ENCODE measurements around the gene XYLT1.

XYLT1 gene

GRCh38 chr16:17104654-17105053 is 366.1 kb downstream of the XYLT1 start:
- no peak overlapping the region for H3K27ac ChIP-seq
- TF ChIP-seq, protein P1, sequence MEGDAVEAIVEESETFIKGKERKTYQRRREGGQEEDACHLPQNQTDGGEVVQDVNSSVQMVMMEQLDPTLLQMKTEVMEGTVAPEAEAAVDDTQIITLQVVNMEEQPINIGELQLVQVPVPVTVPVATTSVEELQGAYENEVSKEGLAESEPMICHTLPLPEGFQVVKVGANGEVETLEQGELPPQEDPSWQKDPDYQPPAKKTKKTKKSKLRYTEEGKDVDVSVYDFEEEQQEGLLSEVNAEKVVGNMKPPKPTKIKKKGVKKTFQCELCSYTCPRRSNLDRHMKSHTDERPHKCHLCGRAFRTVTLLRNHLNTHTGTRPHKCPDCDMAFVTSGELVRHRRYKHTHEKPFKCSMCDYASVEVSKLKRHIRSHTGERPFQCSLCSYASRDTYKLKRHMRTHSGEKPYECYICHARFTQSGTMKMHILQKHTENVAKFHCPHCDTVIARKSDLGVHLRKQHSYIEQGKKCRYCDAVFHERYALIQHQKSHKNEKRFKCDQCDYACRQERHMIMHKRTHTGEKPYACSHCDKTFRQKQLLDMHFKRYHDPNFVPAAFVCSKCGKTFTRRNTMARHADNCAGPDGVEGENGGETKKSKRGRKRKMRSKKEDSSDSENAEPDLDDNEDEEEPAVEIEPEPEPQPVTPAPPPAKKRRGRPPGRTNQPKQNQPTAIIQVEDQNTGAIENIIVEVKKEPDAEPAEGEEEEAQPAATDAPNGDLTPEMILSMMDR (conservative IDR thresholded peaks at IDR 0.05; ENCODE audit: low read depth): no peak
- DNase-seq (ENCODE audit: low spot score): no peak
- POLR2A ChIA-PET (ENCODE audit: low non-redundant PET): no interaction called here
- CTCF ChIA-PET: no interaction called here

DNA sequence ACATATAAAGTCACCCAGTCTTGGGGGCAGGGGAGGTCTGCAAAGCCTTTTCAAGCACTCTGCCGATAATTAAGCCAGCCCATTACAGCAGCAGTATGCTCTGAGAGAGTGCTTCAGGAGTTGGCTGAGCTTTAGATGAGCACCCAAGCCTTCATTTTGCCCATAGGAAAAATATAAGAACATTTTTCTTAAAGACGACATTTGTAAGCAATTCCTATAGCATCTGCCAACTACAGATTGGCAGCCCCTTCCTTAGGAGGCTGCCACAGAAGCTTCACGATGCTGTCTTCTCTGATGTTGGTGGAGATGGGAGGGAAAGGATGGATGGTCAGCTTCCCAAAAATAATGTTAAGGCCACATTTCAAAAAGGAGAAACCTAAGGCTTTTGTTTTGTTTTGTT is 367.5 kb downstream of the XYLT1 start:
- no peak overlapping the region for H3K27ac ChIP-seq
- CTCF ChIA-PET: no interaction called here
- DNase-seq (ENCODE audit: low spot score): no peak
- POLR2A ChIA-PET (ENCODE audit: low non-redundant PET): no interaction called here
- TF ChIP-seq, protein P1 (conservative IDR thresholded peaks at IDR 0.05; ENCODE audit: low read depth): no peak

DNA sequence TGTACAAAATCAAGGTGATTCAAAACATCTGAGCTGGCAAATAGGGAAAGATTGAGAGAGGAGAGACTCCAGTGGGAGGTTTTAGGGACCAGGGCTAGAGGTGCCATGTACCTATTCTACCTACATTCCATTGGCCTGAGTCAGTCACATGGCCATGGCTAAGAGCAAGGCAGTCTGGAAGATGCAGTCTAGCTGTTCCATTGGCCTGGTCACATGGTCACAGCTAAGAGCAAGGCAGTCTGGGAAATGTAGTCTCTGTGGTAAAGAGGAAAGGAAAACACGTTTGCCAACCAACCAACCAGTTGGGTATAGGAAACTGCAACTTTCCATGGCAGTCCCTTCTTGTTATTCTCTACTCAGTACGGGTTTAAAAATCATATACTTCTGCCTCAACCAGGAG is 369.1 kb downstream of the XYLT1 start:
- H3K27ac ChIP-seq: no peak overlapping the region
- POLR2A ChIA-PET (ENCODE audit: low non-redundant PET): no interaction called here
- no peak for DNase-seq (ENCODE audit: low spot score)
- CTCF ChIA-PET: no interaction called here
- TF ChIP-seq, protein P1 (conservative IDR thresholded peaks at IDR 0.05; ENCODE audit: low read depth): no peak

DNA sequence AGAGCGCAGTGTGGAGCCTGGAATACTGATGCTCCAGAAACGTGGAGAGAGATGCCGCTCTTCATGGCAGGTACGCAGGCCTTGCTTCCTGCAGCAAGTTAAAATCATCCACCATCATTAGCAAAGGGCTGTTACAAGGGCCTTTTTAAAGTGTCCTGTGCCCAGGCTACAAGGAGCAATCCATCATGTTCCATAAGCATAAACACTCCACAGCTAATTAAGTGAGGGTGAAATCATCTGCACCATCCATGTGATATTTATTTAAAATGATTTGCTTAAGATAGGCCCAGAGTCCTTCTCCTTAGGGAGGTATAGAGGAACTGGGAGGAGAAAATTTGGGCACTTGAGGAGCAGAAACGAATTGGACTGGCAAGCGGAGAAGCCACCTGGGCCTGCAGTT is 372.1 kb downstream of the XYLT1 start:
- no peak overlapping the region for H3K27ac ChIP-seq
- CTCF ChIA-PET: no interaction called here
- TF ChIP-seq, protein P1 (conservative IDR thresholded peaks at IDR 0.05; ENCODE audit: low read depth): no peak
- POLR2A ChIA-PET (ENCODE audit: low non-redundant PET): no interaction called here
- no peak for DNase-seq (ENCODE audit: low spot score)

DNA sequence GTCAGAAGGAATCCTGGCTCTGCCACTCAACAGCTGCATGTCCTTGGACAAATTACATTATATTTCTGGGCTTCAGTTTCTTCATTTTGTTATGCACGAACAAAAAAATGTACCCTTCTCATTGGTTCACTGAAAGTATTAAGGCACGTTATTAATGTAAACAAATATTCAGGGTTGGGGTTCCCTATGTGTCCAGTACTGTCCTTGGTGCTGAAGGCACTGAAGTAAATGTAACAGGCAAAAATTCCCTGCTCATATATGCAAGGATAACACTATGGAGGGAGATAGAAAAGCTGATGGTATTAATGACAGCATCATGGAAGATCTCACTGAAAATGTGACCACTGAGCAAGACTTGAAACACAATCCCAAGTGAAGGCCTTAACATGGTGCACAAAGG is 386.6 kb downstream of the XYLT1 start:
- TF ChIP-seq, protein P1 (conservative IDR thresholded peaks at IDR 0.05; ENCODE audit: low read depth): no peak
- no peak for DNase-seq (ENCODE audit: low spot score)
- H3K27ac ChIP-seq: no peak overlapping the region
- CTCF ChIA-PET: no interaction called here
- POLR2A ChIA-PET (ENCODE audit: low non-redundant PET): no interaction called here

DNA sequence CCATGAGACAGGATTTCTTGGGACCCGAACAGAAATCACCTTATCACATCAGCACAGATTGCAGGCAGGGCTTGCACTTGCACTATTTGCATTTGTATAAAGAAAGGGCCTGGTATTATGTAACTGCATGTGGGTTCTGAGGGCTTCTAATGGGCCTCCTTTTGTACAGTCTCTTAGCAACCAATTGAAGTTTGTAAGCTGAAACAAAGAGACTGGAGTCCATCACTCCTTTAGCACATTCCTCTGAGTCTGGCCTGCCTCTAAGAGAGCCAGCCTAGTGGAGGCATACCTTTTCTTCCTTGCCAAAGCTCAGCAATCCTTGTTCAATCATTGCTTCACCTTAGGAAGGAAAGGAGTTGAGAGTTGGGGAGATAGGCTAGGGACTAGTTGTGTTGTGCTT is 387.1 kb downstream of the XYLT1 start:
- ChIA-PET POLR2A (ENCODE audit: low non-redundant PET) (no interaction called here), CTCF (no interaction called here)
- TF ChIP-seq, protein P1 (conservative IDR thresholded peaks at IDR 0.05; ENCODE audit: low read depth): no peak
- DNase-seq (ENCODE audit: low spot score): no peak
- no peak overlapping the region for H3K27ac ChIP-seq
